ENCODE data around the gene PTPRN2.
"Not testable (repeated sequence)": the region's sequence is repeated elsewhere in the genome, so short reads cannot be mapped to it uniquely, and the experiment has no call there.

The PTPRN2 gene

DNA sequence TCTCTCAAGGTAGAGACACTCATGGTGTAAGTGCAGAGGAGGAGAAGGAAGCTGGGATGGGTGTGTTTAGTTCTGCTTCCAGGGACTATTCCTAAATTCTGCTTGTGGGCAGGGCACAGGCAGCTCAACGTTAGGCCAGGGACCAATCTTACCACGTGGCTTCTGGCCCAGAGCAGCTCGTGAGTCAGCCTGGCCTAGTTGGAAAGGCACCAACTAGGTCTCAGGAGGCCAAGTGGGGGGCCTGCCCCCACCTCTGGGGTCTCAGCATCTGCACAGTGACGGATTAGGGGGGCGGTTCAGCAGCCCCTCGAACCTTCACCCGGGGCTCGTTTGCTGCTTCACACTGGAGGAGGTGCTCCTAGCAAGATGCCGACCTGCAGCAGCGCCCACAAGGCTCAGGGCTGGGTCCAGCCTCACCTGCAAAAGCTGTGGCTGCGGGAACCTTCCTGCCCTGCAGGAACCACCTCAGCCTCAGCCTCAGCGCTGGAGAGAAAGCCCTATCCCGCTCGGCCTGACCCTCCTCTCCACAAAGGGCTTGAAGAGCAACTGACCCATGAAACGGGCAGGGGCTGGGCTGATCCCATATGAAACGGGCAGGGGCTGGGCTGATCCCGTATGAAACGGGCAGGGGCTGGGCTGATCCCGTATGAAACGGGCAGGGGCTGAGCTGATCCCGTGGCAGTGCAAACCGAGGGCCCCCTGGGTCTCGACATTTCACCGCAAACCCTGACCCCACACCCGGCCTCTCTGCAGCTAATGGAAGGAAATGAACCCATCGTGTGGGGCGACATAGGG lies 803.4 kb downstream of the PTPRN2 start:
- Histone ChIP-seq H3K9ac (ENCODE audit: low read depth, low read length) (no peak overlapping the region), H3K36me3 (ENCODE audit: insufficient read depth, low read length) (no peaks in the 10 kb centered on the region), H3K9me3 (ENCODE audit: control insufficient read depth, insufficient read depth, low read length) (no peaks in the 10 kb centered on the region), H3K4me1 (ENCODE audit: insufficient read depth, low read length) (no peaks in the 10 kb centered on the region)

DNA sequence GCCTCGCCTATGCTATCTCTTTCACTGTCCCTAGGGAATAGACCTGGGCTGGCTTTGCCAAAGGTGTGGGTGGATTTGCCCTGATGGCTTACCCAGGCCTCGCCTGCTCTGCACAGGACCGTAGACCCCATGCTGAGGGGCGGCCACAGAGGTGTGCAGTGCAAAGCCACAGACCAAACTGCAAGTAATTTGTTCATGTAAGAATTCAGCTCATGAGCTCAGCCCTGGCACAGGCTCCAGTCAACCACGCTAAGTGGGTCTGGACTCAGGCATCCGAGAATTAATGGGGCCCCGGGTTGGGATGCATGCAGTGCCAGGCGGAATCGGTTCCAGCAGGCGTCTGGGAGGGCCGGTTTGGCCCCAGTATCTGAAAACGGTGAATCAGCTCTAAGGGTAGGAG lies 805.6 kb downstream of the PTPRN2 start:
- Histone ChIP-seq H3K36me3 (ENCODE audit: insufficient read depth, low read length) (no peaks in the 10 kb centered on the region), H3K4me1 (ENCODE audit: insufficient read depth, low read length) (no peaks in the 10 kb centered on the region), H3K9me3 (ENCODE audit: control insufficient read depth, insufficient read depth, low read length) (no peaks in the 10 kb centered on the region), H3K9ac (ENCODE audit: low read depth, low read length) (no peak overlapping the region)

DNA sequence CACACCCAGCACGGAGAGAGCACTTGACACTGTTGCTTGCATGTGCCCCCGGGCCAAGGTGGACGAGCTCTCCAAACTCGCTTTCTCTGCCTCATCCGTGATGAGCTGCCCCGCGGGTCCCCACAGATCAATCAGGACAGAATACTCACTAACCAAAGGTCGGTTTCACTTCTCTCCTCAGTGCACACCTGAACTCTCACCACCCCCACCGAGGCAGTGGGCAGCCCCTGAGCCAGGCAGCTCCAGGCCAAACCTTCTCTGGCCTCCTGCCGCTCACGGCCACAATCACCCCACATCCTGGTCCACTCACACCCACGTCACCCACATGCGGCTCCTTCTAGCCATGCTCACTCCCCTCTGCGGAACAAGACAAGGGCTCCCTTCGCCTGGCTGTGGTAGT lies 806.9 kb downstream of the PTPRN2 start:
- H3K9me3 ChIP-seq (ENCODE audit: control insufficient read depth, insufficient read depth, low read length): no peaks in the 10 kb centered on the region
- no peaks in the 10 kb centered on the region for H3K4me1 ChIP-seq (ENCODE audit: insufficient read depth, low read length)
- H3K9ac ChIP-seq (ENCODE audit: low read depth, low read length): no peak overlapping the region
- no peaks in the 10 kb centered on the region for H3K36me3 ChIP-seq (ENCODE audit: insufficient read depth, low read length)

DNA sequence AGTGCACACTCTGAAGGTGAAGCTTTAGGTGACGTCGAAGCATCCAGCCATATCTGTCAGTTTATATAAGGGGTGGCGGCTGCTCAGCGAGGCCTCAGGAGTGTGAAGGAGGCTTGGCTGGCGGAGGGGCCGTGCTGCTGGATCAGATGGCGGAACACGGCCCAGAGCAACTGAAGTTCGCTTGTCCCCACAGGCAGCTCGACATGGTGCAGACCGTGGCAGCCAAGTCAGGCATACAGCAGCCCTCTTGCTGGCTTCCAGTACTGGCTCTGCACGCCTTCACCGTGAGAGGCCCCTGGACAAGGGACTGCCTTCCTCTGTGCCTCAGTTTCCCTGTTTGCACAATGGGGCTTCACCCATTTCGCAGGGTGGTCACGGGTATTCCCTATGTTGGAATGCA lies 807.3 kb downstream of the PTPRN2 start:
- Histone ChIP-seq H3K36me3 (ENCODE audit: insufficient read depth, low read length) (no peaks in the 10 kb centered on the region), H3K9ac (ENCODE audit: low read depth, low read length) (no peak overlapping the region), H3K4me1 (ENCODE audit: insufficient read depth, low read length) (no peaks in the 10 kb centered on the region), H3K9me3 (ENCODE audit: control insufficient read depth, insufficient read depth, low read length) (no peaks in the 10 kb centered on the region)

DNA sequence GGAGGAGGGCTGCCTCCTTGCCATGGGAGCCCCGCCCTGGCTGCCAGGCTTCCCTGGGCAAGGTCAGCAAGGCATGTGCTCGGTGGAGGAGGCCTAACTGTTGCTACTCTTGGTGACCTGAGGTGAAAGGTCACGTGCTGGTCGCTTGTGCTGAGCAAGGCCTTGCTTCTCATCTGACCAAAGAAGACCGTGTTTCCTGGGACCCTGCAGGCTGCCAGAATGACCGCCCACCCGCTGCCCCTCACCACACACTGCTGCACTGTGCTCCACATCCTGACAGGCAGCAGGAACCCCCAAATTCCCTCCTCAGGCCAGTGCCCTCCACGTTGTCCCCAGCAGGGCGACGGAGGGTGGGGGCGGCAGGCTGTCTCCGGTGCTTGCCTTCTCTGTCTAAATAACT lies 808.4 kb downstream of the PTPRN2 start:
- H3K4me1 ChIP-seq (ENCODE audit: insufficient read depth, low read length): no peaks in the 10 kb centered on the region
- H3K9ac ChIP-seq (ENCODE audit: low read depth, low read length): no peak overlapping the region
- no peaks in the 10 kb centered on the region for H3K9me3 ChIP-seq (ENCODE audit: control insufficient read depth, insufficient read depth, low read length)
- no peaks in the 10 kb centered on the region for H3K36me3 ChIP-seq (ENCODE audit: insufficient read depth, low read length)

DNA sequence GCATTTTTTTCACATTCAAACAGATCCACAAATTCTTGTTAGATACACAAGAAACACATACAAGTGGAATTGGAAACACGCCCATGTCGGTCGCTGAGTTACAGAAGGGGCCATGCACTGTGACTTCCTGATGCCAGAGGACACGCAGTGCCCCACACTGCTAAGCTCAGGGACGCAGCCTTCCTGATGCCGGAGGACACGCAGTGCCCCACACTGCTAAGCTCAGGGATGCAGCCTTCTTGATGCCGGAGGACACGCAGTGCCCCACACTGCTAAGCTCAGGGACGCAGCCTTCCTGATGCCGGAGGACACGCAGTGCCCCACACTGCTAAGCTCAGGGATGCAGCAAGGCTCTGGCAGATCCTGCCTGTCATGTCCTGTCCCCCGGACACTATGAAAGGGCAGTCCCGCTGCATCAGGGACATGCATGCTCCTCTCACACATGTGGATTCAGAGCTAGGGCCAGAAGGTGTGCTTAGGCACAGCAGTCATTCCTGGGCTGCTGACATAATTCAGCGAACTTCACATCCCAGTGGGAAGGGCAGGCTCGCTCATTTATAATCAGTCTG lies 810.3 kb downstream of the PTPRN2 start:
- H3K4me1 ChIP-seq (ENCODE audit: insufficient read depth, low read length); H3K9ac ChIP-seq (ENCODE audit: low read depth, low read length); H3K9me3 ChIP-seq (ENCODE audit: control insufficient read depth, insufficient read depth, low read length); H3K36me3 ChIP-seq (ENCODE audit: insufficient read depth, low read length): not testable (repeated sequence)

DNA sequence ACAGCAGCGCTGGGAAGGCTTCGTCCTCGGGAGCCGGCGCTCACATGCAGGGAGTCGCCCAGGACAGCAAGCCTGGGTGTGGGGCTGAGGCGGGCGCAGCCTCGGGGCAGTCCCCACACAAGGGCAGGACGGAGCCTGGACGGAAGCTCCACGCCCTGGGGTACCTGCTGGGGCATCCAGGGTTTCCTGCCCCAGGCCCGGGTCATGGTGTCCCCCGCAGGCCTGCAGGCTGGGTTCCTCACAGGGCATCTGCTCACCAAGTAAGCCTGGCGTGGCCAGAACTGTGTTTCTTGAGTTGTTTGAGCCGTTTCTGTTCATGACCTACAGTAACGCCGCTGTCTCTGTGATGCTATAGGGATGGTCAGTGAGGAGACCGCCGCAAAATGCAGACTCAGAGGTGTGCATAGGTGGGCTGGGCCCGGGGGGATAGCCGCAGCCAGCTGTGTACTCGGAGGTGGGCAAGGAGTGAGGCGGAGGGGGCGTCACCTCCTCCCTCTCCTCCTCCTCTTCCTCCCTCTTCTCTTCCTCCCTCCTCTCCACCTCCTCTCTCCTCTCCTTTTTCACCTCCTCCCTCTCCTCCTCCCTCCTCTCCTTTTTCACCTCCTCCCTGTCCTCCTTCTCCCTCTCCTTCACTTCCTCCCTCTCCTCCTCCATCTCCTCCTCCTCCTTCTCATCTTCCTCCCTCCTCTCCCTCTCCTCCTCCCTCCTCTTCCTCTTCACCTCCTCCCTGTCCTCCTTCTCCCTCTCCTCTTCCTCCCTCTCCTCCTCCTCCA lies 811.9 kb downstream of the PTPRN2 start:
- H3K9ac ChIP-seq (ENCODE audit: low read depth, low read length): no peak overlapping the region
- H3K36me3 ChIP-seq (ENCODE audit: insufficient read depth, low read length): no peaks in the 10 kb centered on the region
- H3K4me1 ChIP-seq (ENCODE audit: insufficient read depth, low read length): no peaks in the 10 kb centered on the region
- H3K9me3 ChIP-seq (ENCODE audit: control insufficient read depth, insufficient read depth, low read length): no peaks in the 10 kb centered on the region; the same call in 1 of the 2 replicates

DNA sequence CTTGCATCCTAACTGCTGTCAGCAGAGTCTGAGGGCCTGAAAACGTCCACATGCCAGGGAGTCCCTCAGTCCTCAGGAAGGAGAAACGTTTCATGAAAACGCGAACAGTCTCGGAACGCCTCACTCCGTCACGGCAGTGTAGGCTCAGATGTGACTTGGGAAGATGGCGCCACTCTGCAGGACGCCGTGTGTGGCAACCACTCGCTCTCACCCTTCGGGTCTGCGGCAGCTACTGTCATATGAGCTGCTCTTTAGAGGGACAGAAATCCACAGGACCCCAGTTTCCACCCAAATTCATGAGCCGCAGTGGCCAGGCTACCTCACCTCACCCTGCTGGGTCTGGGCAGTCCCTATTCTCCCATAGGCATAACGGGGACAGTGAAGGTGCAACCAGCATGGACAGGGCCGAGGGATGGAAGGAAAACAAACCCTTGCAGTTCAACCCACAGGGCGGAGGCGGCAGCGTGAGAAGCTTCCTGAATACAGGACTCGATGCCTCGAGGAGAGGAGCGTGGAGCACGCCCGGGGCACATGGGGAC lies 812.5 kb downstream of the PTPRN2 start:
- Histone ChIP-seq H3K36me3 (ENCODE audit: insufficient read depth, low read length) (no peaks in the 10 kb centered on the region), H3K9me3 (ENCODE audit: control insufficient read depth, insufficient read depth, low read length) (no peaks in the 10 kb centered on the region; the same call in 1 of the 2 replicates), H3K9ac (ENCODE audit: low read depth, low read length) (no peak overlapping the region), H3K4me1 (ENCODE audit: insufficient read depth, low read length) (no peaks in the 10 kb centered on the region)

DNA sequence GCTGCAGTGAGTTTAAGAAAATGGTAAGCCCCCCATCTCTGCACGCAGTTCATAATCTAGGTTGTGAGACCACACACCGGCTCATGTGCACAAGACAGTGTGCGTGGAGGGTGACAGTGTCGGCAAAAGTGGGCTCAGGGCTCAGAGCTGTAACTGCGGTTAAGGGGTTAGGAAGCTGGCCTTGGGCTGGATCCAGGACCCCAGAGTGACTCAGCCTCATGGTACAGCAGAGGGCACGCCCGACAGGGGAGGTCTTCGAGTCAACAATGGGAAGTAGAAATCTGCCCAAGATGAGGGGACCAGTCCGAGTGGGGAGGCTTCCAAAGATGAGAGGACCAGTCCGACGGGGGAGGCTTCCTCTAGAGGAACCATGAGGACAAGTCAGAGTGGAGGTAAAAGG lies 813.1 kb downstream of the PTPRN2 start:
- Histone ChIP-seq H3K4me1 (ENCODE audit: insufficient read depth, low read length) (no peaks in the 10 kb centered on the region), H3K9ac (ENCODE audit: low read depth, low read length) (no peak overlapping the region), H3K9me3 (ENCODE audit: control insufficient read depth, insufficient read depth, low read length) (no peaks in the 10 kb centered on the region; the same call in 1 of the 2 replicates), H3K36me3 (ENCODE audit: insufficient read depth, low read length) (no peaks in the 10 kb centered on the region)

DNA sequence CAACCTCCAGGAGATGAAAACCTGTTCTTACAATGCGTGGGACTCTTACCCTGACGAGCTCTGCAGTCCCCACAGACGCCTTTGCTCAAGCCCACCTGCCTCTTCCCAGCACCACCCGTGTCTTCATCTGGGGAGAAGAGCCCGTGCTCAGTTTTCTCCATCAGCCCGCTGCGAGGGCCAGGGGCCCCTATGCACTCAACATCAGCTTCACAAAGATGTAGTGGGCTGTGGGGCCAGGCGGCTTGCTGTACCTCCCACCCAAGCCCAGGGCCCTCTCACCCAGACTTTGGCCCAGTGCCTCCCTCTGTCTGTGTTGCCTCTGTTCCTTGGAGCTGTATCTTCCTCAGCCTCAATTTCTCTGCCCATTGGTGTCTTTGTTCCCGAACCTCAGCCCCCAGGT lies 814.3 kb downstream of the PTPRN2 start:
- H3K36me3 ChIP-seq (ENCODE audit: insufficient read depth, low read length): no peaks in the 10 kb centered on the region
- H3K9me3 ChIP-seq (ENCODE audit: control insufficient read depth, insufficient read depth, low read length): no peaks in the 10 kb centered on the region; the same call in 1 of the 2 replicates
- no peaks in the 10 kb centered on the region for H3K4me1 ChIP-seq (ENCODE audit: insufficient read depth, low read length)
- H3K9ac ChIP-seq (ENCODE audit: low read depth, low read length): no peak overlapping the region

DNA sequence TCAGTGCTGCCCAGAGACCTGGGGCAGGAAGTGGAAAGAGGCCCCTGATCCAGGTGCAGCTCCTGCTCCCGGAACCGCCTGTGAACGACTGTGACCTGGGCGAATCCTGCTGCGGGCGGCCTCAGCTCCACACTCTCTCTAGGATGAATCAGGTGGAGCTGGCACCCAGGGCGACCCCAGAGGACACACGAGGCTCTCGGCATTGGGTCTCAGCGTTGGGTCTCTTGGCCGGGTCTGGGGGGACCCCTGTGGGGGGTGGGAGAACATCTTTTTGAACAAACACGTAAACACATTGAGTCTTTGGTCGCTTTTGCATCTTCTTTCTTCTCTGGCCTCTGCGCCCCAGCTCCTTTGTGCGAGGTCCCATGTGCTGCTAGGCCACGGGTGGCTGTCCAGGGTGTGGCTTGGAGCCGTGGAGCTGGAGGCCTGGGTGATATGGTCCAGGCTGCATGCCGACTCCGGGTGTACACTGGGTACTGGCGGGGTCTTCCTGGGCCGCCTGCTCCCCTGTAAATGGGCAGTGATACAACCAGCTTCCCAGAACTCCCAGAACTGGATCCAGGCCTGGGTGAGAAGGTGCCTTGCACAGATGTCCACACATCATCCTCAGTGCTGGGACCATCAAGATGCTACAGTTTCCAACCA lies 815.0 kb downstream of the PTPRN2 start:
- Histone ChIP-seq H3K9ac (ENCODE audit: low read depth, low read length) (no peak overlapping the region), H3K9me3 (ENCODE audit: control insufficient read depth, insufficient read depth, low read length) (no peaks in the 10 kb centered on the region; the same call in 1 of the 2 replicates), H3K36me3 (ENCODE audit: insufficient read depth, low read length) (no peaks in the 10 kb centered on the region), H3K4me1 (ENCODE audit: insufficient read depth, low read length) (no peaks in the 10 kb centered on the region)

DNA sequence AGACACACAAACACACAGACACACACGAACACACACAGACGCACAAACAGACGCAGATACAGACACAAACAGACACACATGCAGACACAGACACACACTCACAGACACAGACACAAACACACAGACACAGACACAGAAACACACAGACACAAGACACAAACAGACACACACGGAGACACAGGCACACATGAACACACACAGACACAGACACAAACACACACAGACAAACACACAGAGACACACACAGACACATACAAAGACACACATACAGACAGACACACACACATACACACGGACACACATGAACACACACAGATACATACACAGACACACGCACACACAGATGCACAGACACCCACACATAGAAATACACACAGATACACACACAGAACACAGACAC lies 815.9 kb downstream of the PTPRN2 start:
- Histone ChIP-seq H3K9ac (ENCODE audit: low read depth, low read length) (no peak overlapping the region), H3K36me3 (ENCODE audit: insufficient read depth, low read length) (no peaks in the 10 kb centered on the region), H3K4me1 (ENCODE audit: insufficient read depth, low read length) (no peaks in the 10 kb centered on the region), H3K9me3 (ENCODE audit: control insufficient read depth, insufficient read depth, low read length) (no peaks in the 10 kb centered on the region; the same call in 1 of the 2 replicates)

DNA sequence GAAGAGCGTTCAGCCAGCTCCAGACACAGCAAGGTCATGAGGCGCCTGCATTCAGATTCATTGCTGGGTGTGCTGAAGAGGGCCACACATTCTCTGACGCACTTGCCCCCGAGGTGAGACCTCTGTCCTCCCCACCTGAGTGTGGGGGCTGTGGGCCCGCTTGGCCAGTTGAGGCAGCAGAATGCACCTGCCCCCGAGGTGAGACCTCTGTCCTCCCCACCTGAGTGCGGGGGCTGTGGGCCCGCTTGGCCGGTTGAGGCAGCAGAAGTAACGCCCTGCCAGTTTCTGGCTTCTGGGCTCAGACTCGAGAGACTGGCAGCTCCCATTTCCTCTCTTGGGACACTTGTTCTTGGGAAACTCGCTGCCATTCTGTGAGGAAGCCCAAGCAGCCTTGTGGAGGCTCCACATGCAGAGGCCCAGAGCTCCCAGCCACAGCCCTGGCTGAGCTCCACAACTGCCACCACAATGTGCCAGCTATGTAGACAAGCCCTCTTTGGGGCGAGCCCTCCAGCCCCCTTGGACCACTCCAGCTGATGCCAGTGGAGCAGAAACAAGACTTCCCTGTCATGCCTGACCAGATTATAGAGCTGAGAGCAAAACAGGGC lies 816.8 kb downstream of the PTPRN2 start:
- Histone ChIP-seq H3K9me3 (ENCODE audit: control insufficient read depth, insufficient read depth, low read length) (no peaks in the 10 kb centered on the region; the same call in 1 of the 2 replicates), H3K9ac (ENCODE audit: low read depth, low read length) (no peak overlapping the region), H3K4me1 (ENCODE audit: insufficient read depth, low read length) (no peaks in the 10 kb centered on the region), H3K36me3 (ENCODE audit: insufficient read depth, low read length) (no peaks in the 10 kb centered on the region)

Data from ES-I3 (cell line).